Left ventricle myocardium inferior (tissue), 1 donor: Measurements from ENCODE around the gene DSG3. TPM values are rescaled to one million over a fixed set of nuclear protein-coding genes. Genes with fewer than 3 reads are reported as not detected.

Experiments used
- DNase-seq: peaks from one replicate; pipeline ENCODE4 v3.0.0-alpha.2; 2020
- H3K27ac ChIP-seq: fragments of 200-600 bp; replicated peaks from 2 replicates; pipeline ENCODE4 v1.8.0; 2021
- H3K27me3 ChIP-seq: fragments of 200-600 bp; 2 replicates; pipeline ENCODE4 v1.8.0; 2021; ENCODE audit warnings: low read depth
- H3K36me3 ChIP-seq: fragments of 200-600 bp; 2 replicates; pipeline ENCODE4 v1.8.0; 2021
- H3K4me1 ChIP-seq: fragments of 200-600 bp; 2 replicates; pipeline ENCODE4 v1.8.0; 2021
- H3K4me3 ChIP-seq: fragments of 200-600 bp; 2 replicates; pipeline ENCODE4 v1.8.0; 2021; ENCODE audit warnings: mild to moderate bottlenecking, moderate library complexity
- H3K9me3 ChIP-seq: fragments of 200-600 bp; replicated peaks from 2 replicates; pipeline ENCODE4 v1.8.0; 2021
- intact Hi-C: fragments of 100-400 bp; cut with micrococcal nuclease; formaldehyde crosslinking; loops from one replicate; pipeline ENCODE4 v1.11.0; 2022
- total RNA-seq: library from RNA; stranded (reverse); fragmentation: NEBNext Ultra II Directional; extraction: Animal tissue kit (Norgen Biotek cat#: 25700); gene quantifications from one replicate; pipeline ENCODE4 v1.2.1, GENCODE V29; 2021
- TF ChIP-seq, protein P1 (sequence below): fragments of 200-600 bp; IDR thresholded peaks from 2 replicates; pipeline ENCODE4 v1.8.0; 2021; ENCODE audit warnings: antibody characterized with exemption, mild to moderate bottlenecking, borderline replicate concordance
- donor health status: DM: no; HTN: yes; CAD: no; lungs with severe emphysema.

The DSG3 gene
- total RNA-seq, 1 donor from 2014 or later = not detected

DNA sequence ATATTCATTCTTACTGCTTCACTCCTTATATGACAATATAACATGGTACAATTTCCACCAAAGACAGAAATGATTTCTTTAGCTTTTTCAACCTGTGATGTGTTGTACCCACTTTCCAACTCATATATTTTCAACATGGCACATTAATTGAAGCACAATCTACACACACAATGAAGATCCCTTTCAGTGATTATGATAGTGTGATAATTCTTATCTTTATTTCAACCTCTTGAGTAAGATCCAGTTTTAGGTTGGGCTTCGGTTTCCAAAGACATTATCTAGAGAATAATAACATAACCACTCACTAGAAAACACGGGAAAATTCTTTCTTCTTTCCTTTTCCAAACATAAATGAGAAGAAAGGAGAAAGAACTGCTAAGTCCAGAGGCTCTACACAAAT lies 3.4 kb upstream of the DSG3 start:
- Histone ChIP-seq H3K27ac (no peak overlapping the region), H3K4me3 (no peak overlapping the region), H3K36me3 (no peaks in the 10 kb centered on the region), H3K4me1 (no peaks in the 10 kb centered on the region), H3K9me3 (no peaks in the 10 kb centered on the region), H3K27me3 (no peaks in the 10 kb centered on the region)
- intact Hi-C loops = no loop called here
- DNase-seq = no peak
- TF ChIP-seq, protein P1, sequence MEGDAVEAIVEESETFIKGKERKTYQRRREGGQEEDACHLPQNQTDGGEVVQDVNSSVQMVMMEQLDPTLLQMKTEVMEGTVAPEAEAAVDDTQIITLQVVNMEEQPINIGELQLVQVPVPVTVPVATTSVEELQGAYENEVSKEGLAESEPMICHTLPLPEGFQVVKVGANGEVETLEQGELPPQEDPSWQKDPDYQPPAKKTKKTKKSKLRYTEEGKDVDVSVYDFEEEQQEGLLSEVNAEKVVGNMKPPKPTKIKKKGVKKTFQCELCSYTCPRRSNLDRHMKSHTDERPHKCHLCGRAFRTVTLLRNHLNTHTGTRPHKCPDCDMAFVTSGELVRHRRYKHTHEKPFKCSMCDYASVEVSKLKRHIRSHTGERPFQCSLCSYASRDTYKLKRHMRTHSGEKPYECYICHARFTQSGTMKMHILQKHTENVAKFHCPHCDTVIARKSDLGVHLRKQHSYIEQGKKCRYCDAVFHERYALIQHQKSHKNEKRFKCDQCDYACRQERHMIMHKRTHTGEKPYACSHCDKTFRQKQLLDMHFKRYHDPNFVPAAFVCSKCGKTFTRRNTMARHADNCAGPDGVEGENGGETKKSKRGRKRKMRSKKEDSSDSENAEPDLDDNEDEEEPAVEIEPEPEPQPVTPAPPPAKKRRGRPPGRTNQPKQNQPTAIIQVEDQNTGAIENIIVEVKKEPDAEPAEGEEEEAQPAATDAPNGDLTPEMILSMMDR = no peak

DNA sequence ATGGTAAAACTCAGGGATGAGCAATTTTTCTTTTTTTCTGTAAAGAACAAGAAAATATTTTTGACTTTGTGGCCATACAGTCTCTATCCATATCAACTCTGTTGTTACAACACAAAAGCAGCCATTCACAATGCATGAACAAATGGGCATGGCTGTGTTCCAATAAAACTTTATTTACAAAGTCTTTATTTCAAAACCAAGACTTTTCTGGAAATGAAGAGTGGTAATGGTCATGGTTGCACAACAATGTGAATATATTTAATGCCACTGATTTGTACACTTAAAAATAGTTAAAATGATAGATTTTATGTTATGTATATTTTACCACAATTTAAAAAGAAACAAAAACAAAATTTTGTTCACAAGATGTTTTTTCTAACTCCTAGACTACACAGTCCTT lies 1.6 kb upstream of the DSG3 start:
- intact Hi-C loops = no loop called here
- DNase-seq = no peak
- Histone ChIP-seq H3K36me3 (no peaks in the 10 kb centered on the region), H3K9me3 (no peaks in the 10 kb centered on the region), H3K4me3 (no peak overlapping the region), H3K4me1 (no peaks in the 10 kb centered on the region), H3K27me3 (no peaks in the 10 kb centered on the region), H3K27ac (no peak overlapping the region)
- TF ChIP-seq, protein P1 = no peak

DNA sequence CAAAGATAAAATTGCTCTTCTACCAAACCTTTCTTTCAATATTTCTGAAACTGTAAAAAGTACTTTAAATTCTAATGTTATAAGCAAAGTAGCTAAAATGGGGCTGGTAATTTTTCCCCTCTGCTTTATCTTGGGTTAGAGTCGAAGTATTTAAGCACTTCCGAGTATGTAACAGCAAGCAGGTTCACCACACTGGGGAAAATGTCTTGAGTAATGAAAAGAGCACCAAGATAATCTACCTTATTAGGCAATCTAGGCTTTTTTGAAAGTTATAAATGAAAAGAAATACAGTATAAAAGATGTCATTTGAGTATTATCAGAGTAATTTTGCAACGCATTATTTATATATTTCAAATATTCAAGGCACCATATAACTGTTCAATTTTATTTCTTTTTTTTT lies 687 bp upstream of the DSG3 start:
- Histone ChIP-seq H3K36me3 (no peaks in the 10 kb centered on the region), H3K4me1 (no peaks in the 10 kb centered on the region), H3K27me3 (no peaks in the 10 kb centered on the region), H3K27ac (no peak overlapping the region), H3K9me3 (no peaks in the 10 kb centered on the region), H3K4me3 (no peak overlapping the region)
- intact Hi-C loops = no loop called here
- TF ChIP-seq, protein P1 = no peak
- DNase-seq = no peak

DNA sequence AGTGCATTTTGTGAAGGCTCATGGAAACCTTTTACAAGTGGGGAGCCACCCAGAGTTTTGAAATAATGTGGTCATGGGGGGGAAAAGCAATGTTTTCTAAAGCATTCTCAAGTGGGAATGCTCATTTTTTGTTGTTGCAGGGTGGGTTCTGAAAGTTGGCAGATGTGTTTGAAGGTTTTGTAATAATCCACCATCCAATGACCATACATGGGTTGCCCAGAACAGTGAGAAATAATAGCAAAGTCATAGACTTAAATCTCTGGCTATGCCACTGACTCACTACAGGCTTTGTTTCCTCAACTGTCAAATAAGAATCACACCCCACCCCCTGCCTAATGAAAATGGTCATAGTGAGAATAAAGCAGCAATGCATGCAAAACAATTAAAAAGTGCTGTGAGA lies 2.9 kb downstream of the DSG3 start:
- intact Hi-C loops = no loop called here
- TF ChIP-seq, protein P1 = no peak
- no peaks in the 10 kb centered on the region for H3K4me1 ChIP-seq
- no peaks in the 10 kb centered on the region for H3K27me3 ChIP-seq
- no peaks in the 10 kb centered on the region for H3K36me3 ChIP-seq
- H3K4me3 ChIP-seq = no peak overlapping the region
- H3K27ac ChIP-seq = no peak overlapping the region
- DNase-seq = no peak
- no peaks in the 10 kb centered on the region for H3K9me3 ChIP-seq

DNA sequence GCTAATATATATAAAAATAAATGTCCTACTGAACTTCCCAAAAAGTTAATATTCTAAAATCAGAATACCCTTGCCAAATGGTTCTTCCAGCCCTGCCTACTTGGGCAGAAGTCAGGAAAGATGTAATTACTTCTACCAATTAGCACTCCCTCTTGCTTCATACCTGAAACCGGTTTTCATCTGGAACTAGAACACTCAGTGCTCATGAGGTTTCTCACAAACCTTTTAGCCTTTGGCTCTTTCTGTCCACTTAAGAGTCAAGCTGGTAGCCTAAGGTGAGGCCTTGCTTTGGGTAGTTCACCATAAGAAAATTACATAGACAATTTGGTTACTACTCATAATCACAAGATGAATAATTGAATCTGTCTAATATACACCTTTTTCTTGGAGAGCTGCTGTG lies 4.1 kb downstream of the DSG3 start:
- no peak overlapping the region for H3K4me3 ChIP-seq
- TF ChIP-seq, protein P1 = no peak
- no peaks in the 10 kb centered on the region for H3K9me3 ChIP-seq
- no peaks in the 10 kb centered on the region for H3K27me3 ChIP-seq
- H3K27ac ChIP-seq = no peak overlapping the region
- intact Hi-C loops = no loop called here
- no peaks in the 10 kb centered on the region for H3K36me3 ChIP-seq
- DNase-seq = no peak
- H3K4me1 ChIP-seq = no peaks in the 10 kb centered on the region

DNA sequence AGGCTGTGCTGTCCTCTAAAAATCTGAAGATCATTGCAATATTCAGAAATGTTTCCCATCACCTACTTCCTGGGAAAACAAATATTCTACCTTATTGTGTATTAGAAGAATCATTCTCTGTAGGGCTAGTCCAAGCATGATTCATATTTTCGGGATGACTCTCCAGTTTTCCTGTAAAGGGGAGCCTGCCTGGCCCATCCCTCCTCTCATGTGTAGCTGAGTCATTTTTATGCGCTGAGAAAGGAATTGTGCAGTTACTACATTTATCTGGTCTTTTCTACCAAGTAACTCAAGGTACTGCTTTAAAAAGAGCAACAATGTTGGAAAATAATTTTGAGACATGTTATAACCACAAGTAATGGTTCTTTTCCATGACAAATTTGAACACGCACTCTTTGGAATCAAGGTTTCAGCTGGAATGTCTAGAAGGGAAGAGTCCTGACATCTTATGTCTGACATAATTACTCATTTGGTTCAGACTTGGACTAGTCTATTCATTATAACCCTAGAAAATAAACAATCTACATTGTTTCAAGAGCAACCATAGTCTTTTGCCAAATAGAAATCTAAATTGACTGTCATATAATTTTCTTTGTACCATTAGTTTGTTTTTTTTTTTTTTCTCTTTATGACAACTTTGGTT lies 6.6 kb downstream of the DSG3 start:
- TF ChIP-seq, protein P1 = no peak
- H3K9me3 ChIP-seq = no peaks in the 10 kb centered on the region
- intact Hi-C loops = no loop called here
- no peak overlapping the region for H3K27ac ChIP-seq
- no peak overlapping the region for H3K4me3 ChIP-seq
- H3K4me1 ChIP-seq = no peaks in the 10 kb centered on the region
- no peak for DNase-seq
- H3K27me3 ChIP-seq = no peaks in the 10 kb centered on the region
- no peaks in the 10 kb centered on the region for H3K36me3 ChIP-seq
